Measurements from ENCODE around the gene CDC14B. TPM values are rescaled to one million over a fixed set of nuclear protein-coding genes. Genes with fewer than 3 reads are reported as not detected.

CDC14B gene
- total RNA-seq, 1 experiment from 2014 or later, result 29.8 TPM

DNA sequence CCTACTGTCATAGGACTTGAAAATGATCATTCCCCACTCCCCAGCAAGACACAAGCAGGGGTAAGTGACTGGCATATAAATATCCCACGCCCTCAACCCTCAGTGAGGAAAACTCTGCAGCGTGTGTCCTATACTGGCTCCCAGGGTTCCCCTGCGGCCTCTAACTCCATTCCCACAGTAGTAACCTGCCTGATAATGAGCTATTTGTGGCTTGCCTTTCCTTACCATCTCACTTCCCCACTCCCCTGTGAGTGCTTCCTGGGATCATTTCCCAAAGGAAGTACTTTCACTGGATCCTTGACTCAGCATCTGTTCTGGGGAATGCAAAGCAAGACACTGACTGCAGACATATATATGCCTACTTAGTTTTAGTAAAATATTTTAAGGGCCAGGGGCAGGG, 14.3 kb downstream of the CDC14B start:
- Mint-ChIP-seq H3K4me1 (ENCODE audit: low read depth, unreplicated experiment) (no peaks in the 10 kb centered on the region), H3K27ac (ENCODE audit: unreplicated experiment) (no peak overlapping the region), H3K4me3 (ENCODE audit: low read depth, unreplicated experiment) (no peak overlapping the region), H3K9me3 (ENCODE audit: low read depth, unreplicated experiment) (no peaks in the 10 kb centered on the region), H3K36me3 (ENCODE audit: insufficient read depth, unreplicated experiment) (no peaks in the 10 kb centered on the region), H3K27me3 (ENCODE audit: unreplicated experiment) (no peaks in the 10 kb centered on the region)
- BruUV-seq (replicated peaks), result no TSS peak
- CTCF ChIA-PET, result no interaction called here
- intact Hi-C loops (cut with micrococcal nuclease; ENCODE audit: unreplicated experiment), result no loop called here
- no peak for DNase-seq
- TF ChIP-seq, protein P1, sequence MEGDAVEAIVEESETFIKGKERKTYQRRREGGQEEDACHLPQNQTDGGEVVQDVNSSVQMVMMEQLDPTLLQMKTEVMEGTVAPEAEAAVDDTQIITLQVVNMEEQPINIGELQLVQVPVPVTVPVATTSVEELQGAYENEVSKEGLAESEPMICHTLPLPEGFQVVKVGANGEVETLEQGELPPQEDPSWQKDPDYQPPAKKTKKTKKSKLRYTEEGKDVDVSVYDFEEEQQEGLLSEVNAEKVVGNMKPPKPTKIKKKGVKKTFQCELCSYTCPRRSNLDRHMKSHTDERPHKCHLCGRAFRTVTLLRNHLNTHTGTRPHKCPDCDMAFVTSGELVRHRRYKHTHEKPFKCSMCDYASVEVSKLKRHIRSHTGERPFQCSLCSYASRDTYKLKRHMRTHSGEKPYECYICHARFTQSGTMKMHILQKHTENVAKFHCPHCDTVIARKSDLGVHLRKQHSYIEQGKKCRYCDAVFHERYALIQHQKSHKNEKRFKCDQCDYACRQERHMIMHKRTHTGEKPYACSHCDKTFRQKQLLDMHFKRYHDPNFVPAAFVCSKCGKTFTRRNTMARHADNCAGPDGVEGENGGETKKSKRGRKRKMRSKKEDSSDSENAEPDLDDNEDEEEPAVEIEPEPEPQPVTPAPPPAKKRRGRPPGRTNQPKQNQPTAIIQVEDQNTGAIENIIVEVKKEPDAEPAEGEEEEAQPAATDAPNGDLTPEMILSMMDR (IDR thresholded peaks at IDR 0.05; ENCODE audit: unreplicated experiment), result no peak

DNA sequence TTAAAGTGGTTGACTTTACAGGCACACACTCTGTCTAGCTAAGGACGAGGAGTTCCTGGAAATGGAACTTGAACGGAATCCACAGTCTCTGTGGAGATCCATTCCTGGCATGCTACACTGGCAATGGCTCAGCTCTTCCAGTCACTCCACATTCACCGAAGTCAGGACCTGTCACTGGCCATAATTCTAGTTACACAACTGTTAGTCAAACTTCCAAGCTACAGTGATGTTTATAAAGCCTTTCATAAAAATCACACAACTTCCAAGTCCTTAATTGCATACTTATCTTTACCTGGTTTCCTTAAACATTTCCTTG, 15.7 kb downstream of the CDC14B start:
- Mint-ChIP-seq H3K36me3 (ENCODE audit: insufficient read depth, unreplicated experiment) (no peaks in the 10 kb centered on the region), H3K27ac (ENCODE audit: unreplicated experiment) (no peak overlapping the region), H3K4me1 (ENCODE audit: low read depth, unreplicated experiment) (no peaks in the 10 kb centered on the region), H3K27me3 (ENCODE audit: unreplicated experiment) (no peaks in the 10 kb centered on the region), H3K4me3 (ENCODE audit: low read depth, unreplicated experiment) (no peak overlapping the region), H3K9me3 (ENCODE audit: low read depth, unreplicated experiment) (no peaks in the 10 kb centered on the region)
- no peak for DNase-seq
- TF ChIP-seq, protein P1 (IDR thresholded peaks at IDR 0.05; ENCODE audit: unreplicated experiment), result no peak
- intact Hi-C loops (cut with micrococcal nuclease; ENCODE audit: unreplicated experiment), result no loop called here
- CTCF ChIA-PET, result no interaction called here
- no TSS peak for BruUV-seq (replicated peaks)

DNA sequence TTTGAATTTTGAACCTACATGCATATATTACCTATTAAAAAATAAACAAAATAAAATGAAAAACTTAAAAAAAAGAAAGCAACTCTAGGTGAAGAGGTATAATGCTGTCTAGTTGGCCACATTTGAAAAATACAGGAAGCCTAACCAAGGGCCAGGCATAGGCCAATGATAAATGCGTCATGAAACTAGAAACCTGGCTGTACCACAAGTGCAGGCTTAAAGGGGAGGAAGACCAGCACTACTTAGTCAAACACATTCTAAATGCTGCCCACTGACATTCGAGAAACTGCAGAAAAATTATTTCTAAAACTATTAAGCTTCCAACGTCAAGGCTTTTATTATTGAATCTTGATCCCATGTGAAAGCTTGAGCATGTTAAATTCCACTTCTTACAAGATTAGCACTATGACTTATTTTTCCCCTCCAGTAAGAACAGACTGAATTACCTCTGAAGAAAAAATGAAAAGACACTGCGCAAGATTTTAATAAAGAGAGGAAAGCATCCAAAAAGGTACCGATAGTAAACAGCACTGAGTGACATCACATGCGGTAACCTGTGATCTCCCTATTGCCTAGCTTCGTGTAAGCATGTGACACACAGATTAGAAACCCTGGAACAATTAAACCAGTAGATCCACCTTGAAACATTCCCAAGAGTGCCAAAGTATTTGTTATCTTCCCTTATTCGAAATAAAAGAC, 16.2 kb downstream of the CDC14B start:
- no peak for DNase-seq
- Mint-ChIP-seq H3K4me1 (ENCODE audit: low read depth, unreplicated experiment) (no peaks in the 10 kb centered on the region), H3K4me3 (ENCODE audit: low read depth, unreplicated experiment) (no peak overlapping the region), H3K36me3 (ENCODE audit: insufficient read depth, unreplicated experiment) (no peaks in the 10 kb centered on the region), H3K9me3 (ENCODE audit: low read depth, unreplicated experiment) (no peaks in the 10 kb centered on the region), H3K27me3 (ENCODE audit: unreplicated experiment) (no peaks in the 10 kb centered on the region), H3K27ac (ENCODE audit: unreplicated experiment) (no peak overlapping the region)
- CTCF ChIA-PET, result no interaction called here
- TF ChIP-seq, protein P1 (IDR thresholded peaks at IDR 0.05; ENCODE audit: unreplicated experiment), result no peak
- intact Hi-C loops (cut with micrococcal nuclease; ENCODE audit: unreplicated experiment), result no loop called here
- BruUV-seq (replicated peaks), result no TSS peak

DNA sequence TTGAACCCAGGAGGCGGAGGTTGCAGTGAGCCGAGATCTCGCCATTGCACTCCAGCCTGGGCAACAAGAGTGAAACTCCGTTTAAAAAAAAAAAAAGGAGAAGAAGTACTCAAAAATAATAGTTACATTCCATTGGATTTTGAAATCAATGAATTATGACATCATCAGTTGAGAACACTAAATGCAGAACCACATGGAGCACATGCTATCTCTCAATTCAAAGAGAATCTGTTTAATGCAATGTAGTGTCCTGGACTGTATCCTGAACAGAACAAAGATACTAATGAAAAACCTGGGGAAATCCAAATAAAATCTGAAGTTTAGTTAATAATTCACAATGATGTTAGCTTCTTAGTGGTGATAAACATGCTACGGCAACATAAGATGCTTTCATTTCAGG, 20.3 kb downstream of the CDC14B start:
- no peak for DNase-seq
- TF ChIP-seq, protein P1 (IDR thresholded peaks at IDR 0.05; ENCODE audit: unreplicated experiment), result no peak
- no peak overlapping the region for H3K27ac Mint-ChIP-seq (ENCODE audit: unreplicated experiment)
- H3K4me3 Mint-ChIP-seq (ENCODE audit: low read depth, unreplicated experiment), result no peak overlapping the region
- no peaks in the 10 kb centered on the region for H3K4me1 Mint-ChIP-seq (ENCODE audit: low read depth, unreplicated experiment)
- H3K36me3 Mint-ChIP-seq (ENCODE audit: insufficient read depth, unreplicated experiment), result no peaks in the 10 kb centered on the region
- CTCF ChIA-PET, result no interaction called here
- H3K9me3 Mint-ChIP-seq (ENCODE audit: low read depth, unreplicated experiment), result no peaks in the 10 kb centered on the region
- BruUV-seq (replicated peaks), result no TSS peak
- H3K27me3 Mint-ChIP-seq (ENCODE audit: unreplicated experiment), result no peaks in the 10 kb centered on the region
- intact Hi-C loops (cut with micrococcal nuclease; ENCODE audit: unreplicated experiment), result no loop called here

Measured in Calu3 (cell line).